GM19351 (cell line): ENCODE results near the gene FAM156B.
"Not testable (repeated sequence)": the region's sequence is repeated elsewhere in the genome, so short reads cannot be mapped to it uniquely, and the experiment has no call there.

ENCODE experiments used
- ATAC-seq: cut with Tn5 transposase; IDR thresholded peaks from one replicate; pipeline ENCODE4 v1.9.1; 2021; ENCODE audit warnings: mild to moderate bottlenecking, moderate library complexity; ENCODE audit not compliant: unreplicated experiment

The FAM156B gene

GRCh38 chrX:52914704-52915103 is 17.6 kb downstream of the FAM156B start:
- not testable (repeated sequence) for ATAC-seq

- ATAC-seq: peak; percentile 52
These were observed 26.7 kb downstream of the FAM156B start for GRCh38 chrX:52923781-52924241.

- not testable (repeated sequence) for ATAC-seq
These were observed 33.1 kb downstream of the FAM156B start for GRCh38 chrX:52930214-52930613.

- ATAC-seq: no peak
These were observed 36.1 kb downstream of the FAM156B start for GRCh38 chrX:52933213-52933612.

- ATAC-seq: peak; percentile 26
These were observed 37.0 kb downstream of the FAM156B start for GRCh38 chrX:52933976-52934703.

- ATAC-seq: peak; percentile 94
These were observed 37.8 kb downstream of the FAM156B start for GRCh38 chrX:52934704-52935469.

GRCh38 chrX:52935470-52935784 is 38.3 kb downstream of the FAM156B start:
- not testable (repeated sequence) for ATAC-seq

GRCh38 chrX:52940704-52941103 is 43.6 kb downstream of the FAM156B start:
- ATAC-seq: not testable (repeated sequence)

GRCh38 chrX:52941728-52942127 is 44.6 kb downstream of the FAM156B start:
- not testable (repeated sequence) for ATAC-seq

- ATAC-seq: not testable (repeated sequence)
These were observed 48.8 kb downstream of the FAM156B start for GRCh38 chrX:52945838-52946494.

- ATAC-seq: not testable (repeated sequence)
These were observed 50.4 kb downstream of the FAM156B start for GRCh38 chrX:52947501-52947900.

- not testable (repeated sequence) for ATAC-seq
These were observed 51.1 kb downstream of the FAM156B start for GRCh38 chrX:52948265-52948664.

GRCh38 chrX:52949325-52949724 is 52.2 kb downstream of the FAM156B start:
- ATAC-seq: not testable (repeated sequence)

GRCh38 chrX:52949884-52950283 is 52.8 kb downstream of the FAM156B start:
- not testable (repeated sequence) for ATAC-seq
